Gastrocnemius medialis (tissue), 4 donors: Measurements from ENCODE around the gene GIPC3.

Source experiments
- CTCF ChIP-seq, 5 experiments: fragments of 450-650 bp in 3 of 5; fragments of 200-600 bp in 2 of 5; sonication (generic) in 2 of 5; IDR thresholded peaks in 4 of 5; conservative IDR thresholded peaks in 1 of 5; 1 replicate in 4 of 5; 2 replicates in 1 of 5; pipeline ENCODE4 v1.5.1; 2016 to 2019; ENCODE audit warnings: antibody characterized with exemption in 5 of 5, mild to moderate bottlenecking in 3 of 5, moderate library complexity in 3 of 5
- POLR2A ChIP-seq, 2 donors: fragments of 450-650 bp; IDR thresholded peaks; one replicate each; pipeline ENCODE4 v1.6.1; 2017; ENCODE audit warnings: antibody characterized with exemption in 2 of 2, mild to moderate bottlenecking in 2 of 2, moderate library complexity in 2 of 2

DNA sequence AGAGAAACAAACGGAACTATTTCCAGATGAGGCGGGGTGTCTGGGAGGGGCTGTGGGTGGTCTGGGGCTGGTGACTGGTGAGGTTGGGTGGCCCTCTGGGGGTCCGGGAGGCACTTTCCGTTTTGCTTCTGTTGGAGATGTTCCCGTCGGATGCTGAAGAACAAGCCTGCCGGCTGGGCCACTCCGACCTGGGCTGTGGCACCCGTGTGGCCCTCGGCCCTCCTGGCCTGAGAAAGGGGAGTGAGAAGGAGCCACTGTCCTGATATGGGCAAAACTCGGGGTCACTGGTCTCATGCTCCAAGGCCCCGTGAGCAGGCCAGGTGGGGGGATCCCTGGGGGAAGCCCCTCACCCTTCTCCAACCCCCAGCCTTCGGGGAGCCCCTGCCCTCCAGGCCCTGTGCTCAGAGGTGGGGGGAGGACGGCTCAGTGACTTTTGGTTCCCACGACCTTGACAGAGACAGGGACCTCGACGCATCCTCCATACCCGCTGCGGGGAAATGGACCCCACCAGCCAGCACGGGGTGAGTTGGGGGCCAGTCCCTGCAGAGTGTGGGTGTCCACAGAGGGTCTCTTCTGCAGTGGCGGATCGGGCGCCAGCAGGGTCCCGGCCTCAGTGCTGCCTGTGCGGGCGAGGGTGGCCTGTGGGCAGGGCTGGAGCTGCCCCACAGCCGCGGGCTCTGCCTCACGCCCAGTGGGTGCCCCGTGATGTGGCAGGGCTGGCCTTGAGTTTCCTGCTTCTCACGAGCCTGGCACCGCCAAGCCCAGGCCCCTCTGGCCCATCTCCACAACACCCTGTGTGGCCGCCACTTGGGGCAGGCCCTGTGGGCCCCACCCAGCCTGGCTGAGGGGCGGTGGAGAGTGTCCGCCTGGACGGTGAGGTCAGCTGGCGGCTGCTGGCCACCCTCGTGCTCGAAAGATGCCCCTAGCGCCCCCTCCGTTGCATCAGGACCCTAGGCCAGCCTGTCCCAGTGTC is 25.8 kb downstream of the GIPC3 start:
- TF ChIP-seq CTCF (IDR thresholded peaks at IDR 0.05 in 4 of 5, conservative IDR thresholded peaks at IDR 0.05 in 1 of 5) (no peak), POLR2A (IDR thresholded peaks at IDR 0.05) (no peak)
